ENCODE measurements around the gene METRNL. TPM values are rescaled to one million over a fixed set of nuclear protein-coding genes. Genes with fewer than 3 reads are reported as not detected.

Gene METRNL
- total RNA-seq, 1 donor from 2014 or later: 79.9 TPM

DNA sequence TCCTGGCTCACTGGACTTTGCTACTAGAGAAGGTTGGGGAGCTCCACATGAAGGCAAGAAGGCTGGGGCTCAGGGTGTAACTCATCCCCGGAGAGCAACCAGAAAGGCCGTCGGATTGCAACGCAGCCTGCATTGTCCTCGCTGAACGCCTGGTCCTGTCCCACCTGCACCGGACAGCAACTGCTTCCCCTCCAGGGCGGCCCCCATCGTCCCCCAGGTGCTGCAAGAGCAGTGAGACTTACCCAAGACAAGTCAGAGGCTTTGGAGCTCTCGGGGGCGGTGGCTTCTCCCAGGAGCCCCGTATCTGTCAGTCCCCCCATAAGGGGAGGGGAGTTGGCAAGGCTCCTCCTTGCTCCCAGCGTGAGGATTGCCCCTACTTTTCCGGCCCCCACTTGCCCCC is 18.4 kb downstream of the METRNL start:
- Histone ChIP-seq H3K4me3 (no peak overlapping the region), H3K27me3 (no peaks in the 10 kb centered on the region), H3K4me1 (peaks cover 43% of the 10 kb centered on the region), H3K36me3 (peaks cover 31% of the 10 kb centered on the region), H3K9me3 (no peaks in the 10 kb centered on the region), H3K27ac (no peak overlapping the region)
- TF ChIP-seq, protein P1, sequence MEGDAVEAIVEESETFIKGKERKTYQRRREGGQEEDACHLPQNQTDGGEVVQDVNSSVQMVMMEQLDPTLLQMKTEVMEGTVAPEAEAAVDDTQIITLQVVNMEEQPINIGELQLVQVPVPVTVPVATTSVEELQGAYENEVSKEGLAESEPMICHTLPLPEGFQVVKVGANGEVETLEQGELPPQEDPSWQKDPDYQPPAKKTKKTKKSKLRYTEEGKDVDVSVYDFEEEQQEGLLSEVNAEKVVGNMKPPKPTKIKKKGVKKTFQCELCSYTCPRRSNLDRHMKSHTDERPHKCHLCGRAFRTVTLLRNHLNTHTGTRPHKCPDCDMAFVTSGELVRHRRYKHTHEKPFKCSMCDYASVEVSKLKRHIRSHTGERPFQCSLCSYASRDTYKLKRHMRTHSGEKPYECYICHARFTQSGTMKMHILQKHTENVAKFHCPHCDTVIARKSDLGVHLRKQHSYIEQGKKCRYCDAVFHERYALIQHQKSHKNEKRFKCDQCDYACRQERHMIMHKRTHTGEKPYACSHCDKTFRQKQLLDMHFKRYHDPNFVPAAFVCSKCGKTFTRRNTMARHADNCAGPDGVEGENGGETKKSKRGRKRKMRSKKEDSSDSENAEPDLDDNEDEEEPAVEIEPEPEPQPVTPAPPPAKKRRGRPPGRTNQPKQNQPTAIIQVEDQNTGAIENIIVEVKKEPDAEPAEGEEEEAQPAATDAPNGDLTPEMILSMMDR (IDR thresholded peaks at IDR 0.05): no peak
- no peak for ATAC-seq
- no peak for DNase-seq
- intact Hi-C loops (cut with DNase I): no loop called here

DNA sequence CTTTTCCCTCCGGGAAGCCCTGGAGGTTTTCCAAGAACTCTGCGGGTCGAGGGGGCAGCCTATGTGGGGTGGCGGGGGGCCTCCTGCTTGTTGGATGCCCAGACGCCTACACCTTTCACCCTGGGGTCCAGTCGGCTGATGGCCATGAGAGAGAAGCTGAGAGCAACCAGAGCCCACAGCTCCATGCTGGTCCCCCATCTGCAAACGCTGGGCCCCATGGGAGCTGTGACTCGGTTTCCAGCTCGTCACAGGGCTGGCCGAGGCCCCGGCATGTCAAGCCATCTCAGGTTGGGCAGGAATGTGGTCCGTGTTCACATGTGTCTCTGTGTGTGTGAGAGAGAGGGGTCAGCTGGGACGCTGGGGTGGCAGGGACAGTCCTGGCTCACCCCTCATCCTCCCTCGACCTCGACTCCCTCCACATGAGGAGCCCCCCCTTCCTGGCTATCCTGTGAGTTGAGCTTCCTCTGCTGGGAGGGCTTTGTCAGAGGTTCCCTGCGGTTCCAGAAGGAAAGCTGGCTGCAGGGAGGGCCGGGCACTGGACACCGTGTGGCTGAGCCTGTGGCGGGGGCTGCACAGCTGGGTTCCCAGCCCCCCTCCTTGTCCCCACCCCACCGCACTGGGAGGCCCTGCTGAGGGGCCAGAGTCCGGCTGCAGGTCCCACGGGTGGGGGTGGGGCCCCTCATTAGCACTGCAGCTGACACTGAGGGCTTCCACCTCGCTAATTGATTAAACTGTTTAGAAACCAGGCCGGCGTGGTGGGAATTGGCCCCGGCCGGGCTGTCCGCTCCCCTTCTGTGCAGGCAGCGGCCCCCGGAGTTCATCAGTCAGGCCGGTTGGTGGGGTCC is 19.1 kb downstream of the METRNL start:
- intact Hi-C loops (cut with DNase I): no loop called here
- Histone ChIP-seq H3K27ac (no peak overlapping the region), H3K9me3 (no peaks in the 10 kb centered on the region), H3K36me3 (peaks cover 25% of the 10 kb centered on the region), H3K27me3 (no peaks in the 10 kb centered on the region), H3K4me1 (peaks cover 43% of the 10 kb centered on the region), H3K4me3 (no peak overlapping the region)
- TF ChIP-seq, protein P1 (IDR thresholded peaks at IDR 0.05): no peak
- no peak for ATAC-seq
- DNase-seq: no peak

DNA sequence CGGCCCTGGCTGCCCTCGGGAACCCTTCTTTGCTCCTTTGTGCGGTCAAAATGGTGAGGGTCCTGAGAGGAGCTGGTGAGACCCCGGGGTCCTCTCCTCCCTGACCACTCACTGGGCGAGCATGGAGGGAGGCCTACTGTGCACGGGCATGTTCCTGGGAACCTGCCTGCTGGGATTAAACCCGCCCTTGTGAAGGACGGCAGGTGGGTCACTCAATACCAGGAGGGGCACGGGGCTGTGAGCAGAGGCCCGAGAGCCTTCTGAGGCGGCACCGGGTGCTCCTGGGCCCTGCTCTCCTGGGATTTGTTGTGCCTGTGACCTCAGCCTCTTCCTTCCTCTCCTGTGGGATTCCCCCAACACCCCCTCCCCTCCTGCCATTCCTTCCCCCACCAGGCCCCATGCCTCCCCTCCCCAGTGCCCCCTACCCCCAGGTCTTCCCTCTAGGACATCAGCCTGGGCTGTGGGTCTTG is 19.7 kb downstream of the METRNL start:
- no peak for ATAC-seq
- Histone ChIP-seq H3K36me3 (peaks cover 19% of the 10 kb centered on the region), H3K27me3 (no peaks in the 10 kb centered on the region), H3K4me3 (no peak overlapping the region), H3K27ac (no peak overlapping the region), H3K4me1 (peaks cover 43% of the 10 kb centered on the region), H3K9me3 (no peaks in the 10 kb centered on the region)
- no peak for DNase-seq
- TF ChIP-seq, protein P1 (IDR thresholded peaks at IDR 0.05): no peak
- intact Hi-C loops (cut with DNase I): no loop called here

DNA sequence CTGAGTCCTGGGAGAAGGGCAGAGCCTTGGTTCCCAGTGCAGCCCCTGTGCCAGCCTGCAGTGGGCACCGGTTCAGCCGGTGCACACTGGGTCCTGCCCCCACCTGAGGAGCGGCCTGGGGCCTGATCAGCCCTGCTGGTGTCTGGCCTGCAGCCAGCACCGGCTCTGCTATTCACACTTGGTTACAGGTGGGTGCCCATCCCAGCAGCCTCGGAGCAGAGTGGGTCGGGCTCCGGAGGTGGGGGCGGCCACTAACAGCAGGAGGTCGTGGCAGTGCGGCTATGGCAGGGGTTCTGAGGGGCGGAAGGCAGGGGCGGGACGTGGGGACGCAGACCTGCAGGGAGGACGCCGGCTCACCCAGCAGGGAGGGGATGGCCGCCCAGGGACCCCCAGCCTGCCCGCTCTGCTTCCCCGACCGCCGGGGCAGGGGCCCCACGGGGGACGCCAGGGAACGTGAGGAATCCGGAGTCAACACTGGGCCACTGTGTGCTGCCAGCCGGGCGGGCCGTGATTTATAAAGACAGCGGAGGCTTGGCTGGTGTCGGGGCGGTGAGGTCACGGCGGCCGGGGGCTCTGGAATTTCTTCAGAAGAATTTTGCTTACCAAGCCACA is 20.3 kb downstream of the METRNL start:
- Histone ChIP-seq H3K4me3 (no peak overlapping the region), H3K4me1 (peaks cover 43% of the 10 kb centered on the region), H3K27ac (no peak overlapping the region)

DNA sequence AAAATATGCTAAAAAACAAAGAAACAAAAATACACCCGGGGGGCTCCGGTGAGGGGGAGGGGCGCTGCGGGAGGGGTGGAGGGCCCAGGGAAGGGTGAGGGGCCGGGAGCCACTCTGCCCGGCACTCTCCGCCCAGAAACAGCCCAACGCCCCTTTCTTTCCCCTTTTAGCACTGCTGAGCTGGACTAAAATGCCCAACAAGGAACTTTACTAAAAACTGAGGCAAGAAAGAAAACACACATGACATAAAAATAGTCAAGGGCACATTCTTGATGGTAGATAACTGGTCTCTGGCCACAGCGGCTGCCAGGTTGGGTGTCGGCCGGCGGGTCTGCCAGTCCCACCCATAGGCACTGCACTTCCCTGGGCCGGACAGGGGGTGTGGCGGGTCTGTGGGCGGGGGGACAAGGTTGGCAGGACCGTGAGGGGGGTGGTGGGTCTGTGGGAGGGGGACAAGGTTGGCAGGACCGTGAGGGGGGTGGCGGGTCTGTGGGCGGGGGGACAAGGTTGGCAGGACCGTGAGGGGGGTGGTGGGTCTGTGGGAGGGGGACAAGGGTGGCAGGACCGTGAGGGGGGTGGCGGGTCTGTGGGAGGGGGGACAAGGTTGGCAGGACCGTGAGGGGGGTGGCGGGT is 20.9 kb downstream of the METRNL start:
- TF ChIP-seq, protein P1 (IDR thresholded peaks at IDR 0.05): no peak
- ATAC-seq (no peak), DNase-seq (no peak)
- Histone ChIP-seq H3K4me3 (no peak overlapping the region), H3K9me3 (no peaks in the 10 kb centered on the region), H3K27ac (no peak overlapping the region), H3K36me3 (peaks cover 7% of the 10 kb centered on the region), H3K27me3 (no peaks in the 10 kb centered on the region), H3K4me1 (peaks cover 43% of the 10 kb centered on the region)
- intact Hi-C loops (cut with DNase I): no loop called here

More for the DNA sequence above, 20.3 kb downstream of the METRNL start:
- intact Hi-C loops (cut with DNase I): no loop called here
- no peaks in the 10 kb centered on the region for H3K9me3 ChIP-seq
- DNase-seq: no peak
- peaks cover 14% of the 10 kb centered on the region for H3K36me3 ChIP-seq
- peak; percentile 1 for ATAC-seq
- no peaks in the 10 kb centered on the region for H3K27me3 ChIP-seq
- TF ChIP-seq, protein P1 (IDR thresholded peaks at IDR 0.05): no peak

All from upper lobe of right lung (tissue), 1 donor.